Measurements from ENCODE around the gene ADPRH. TPM values are rescaled to one million over a fixed set of nuclear protein-coding genes. Genes with fewer than 3 reads are reported as not detected.
"Not testable (repeated sequence)": the region's sequence is repeated elsewhere in the genome, so short reads cannot be mapped to it uniquely, and the experiment has no call there.

ADPRH gene
- 3.8 and 5.6 TPM in 2 replicates for total RNA-seq (2014; rRNA removed; shearing (Covaris generic))

- DNase-seq (ENCODE audit: low read depth), result peak; percentile 78
These were observed at the start of gene ADPRH for GRCh38 chr3:119579366-119580066. Gene ADPRH (plus strand): TSS chr3:119579492. CDS start chr3:119582170, 2,678 bp downstream.

- no peak for DNase-seq (ENCODE audit: low read depth)
These were observed 49.4 kb upstream of the ADPRH start for GRCh38 chr3:119529883-119530282.

DNA sequence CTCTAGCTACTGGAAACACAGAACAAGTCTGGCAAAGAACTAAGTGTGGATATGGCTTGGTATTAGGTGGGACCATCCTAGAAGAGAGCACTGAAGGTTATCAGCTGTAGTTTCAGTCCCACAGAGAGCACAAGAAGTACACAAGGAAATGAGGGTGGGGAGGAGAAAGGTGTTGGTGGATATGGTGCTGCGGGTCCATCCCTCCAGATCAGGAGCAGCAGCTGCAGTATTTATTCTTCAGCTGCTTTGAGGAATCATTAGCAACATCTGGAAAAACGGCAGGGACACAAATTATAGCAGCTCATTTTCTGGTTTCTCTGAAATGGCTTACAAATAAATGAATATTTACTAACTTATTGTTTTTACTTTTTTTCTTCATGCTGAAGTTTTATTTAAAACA is 48.8 kb upstream of the ADPRH start:
- no peak for DNase-seq (ENCODE audit: low read depth)

- DNase-seq (ENCODE audit: low read depth), result no peak
These were observed 48.1 kb upstream of the ADPRH start for GRCh38 chr3:119531151-119531550.

GRCh38 chr3:119534296-119534695 is 45.0 kb upstream of the ADPRH start:
- DNase-seq (ENCODE audit: low read depth), result no peak

DNA sequence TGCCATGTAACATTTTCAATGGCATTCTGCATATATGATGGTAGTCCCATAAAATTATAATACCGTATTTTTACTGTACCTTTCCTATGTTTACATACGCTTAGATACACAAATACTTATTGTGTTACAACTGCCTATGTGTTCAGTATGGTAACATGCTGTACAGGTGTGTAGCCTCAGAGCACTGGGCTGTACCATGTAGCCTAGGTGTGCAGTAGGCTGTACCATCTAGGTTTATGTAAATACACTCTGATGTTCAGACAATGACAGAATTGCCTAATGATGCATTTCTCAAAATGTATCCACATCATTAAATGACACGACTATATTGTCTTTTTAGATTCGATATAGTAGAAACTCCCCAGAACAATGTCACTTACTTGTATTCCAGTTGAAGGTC is 42.5 kb upstream of the ADPRH start:
- DNase-seq (ENCODE audit: low read depth), result no peak

GRCh38 chr3:119538772-119539171 is 40.5 kb upstream of the ADPRH start:
- no peak for DNase-seq (ENCODE audit: low read depth)

- DNase-seq (ENCODE audit: low read depth), result no peak
These were observed 37.7 kb upstream of the ADPRH start for GRCh38 chr3:119541547-119541946.

- no peak for DNase-seq (ENCODE audit: low read depth)
These were observed 37.0 kb upstream of the ADPRH start for GRCh38 chr3:119542168-119542767.

- no peak for DNase-seq (ENCODE audit: low read depth)
These were observed 36.1 kb upstream of the ADPRH start for GRCh38 chr3:119543147-119543546.

GRCh38 chr3:119547227-119547626 is 32.1 kb upstream of the ADPRH start:
- no peak for DNase-seq (ENCODE audit: low read depth)

- DNase-seq (ENCODE audit: low read depth), result no peak
These were observed 31.0 kb upstream of the ADPRH start for GRCh38 chr3:119548341-119548740.

DNA sequence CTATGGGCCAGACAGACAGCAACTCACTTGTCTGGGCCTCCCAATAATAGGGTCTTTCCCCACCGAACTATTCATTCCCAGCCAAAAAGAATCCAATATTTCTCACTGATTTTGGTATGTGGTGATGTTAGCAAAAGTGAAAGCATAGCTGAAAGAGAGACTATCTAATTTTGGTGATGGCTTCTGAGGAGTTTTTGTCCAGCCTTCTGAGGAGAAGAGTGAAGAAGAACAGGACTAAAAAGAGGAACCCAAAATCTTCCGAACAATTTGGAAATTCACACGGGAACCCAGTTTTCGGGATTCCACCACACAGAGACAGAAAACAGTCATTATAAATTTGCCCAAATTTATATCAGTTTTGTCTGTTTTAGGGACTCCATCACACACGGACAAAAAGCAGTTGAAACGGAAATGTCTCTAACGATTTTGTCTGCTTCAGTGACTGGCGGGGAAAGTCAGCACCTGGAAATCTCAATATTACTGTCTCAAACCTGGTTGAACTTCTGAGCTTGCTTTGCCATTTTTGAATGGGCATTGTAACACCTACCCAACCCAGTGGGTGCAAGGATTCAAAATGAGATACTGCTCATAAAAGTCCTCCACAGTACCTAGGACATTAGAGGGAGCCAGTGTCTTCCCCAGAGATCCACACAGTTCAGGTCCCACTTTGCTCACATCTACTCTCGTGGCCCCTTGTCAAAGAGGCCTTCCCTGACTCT is 28.9 kb upstream of the ADPRH start:
- DNase-seq (ENCODE audit: low read depth), result no peak

- DNase-seq (ENCODE audit: low read depth), result no peak
These were observed 27.7 kb upstream of the ADPRH start for GRCh38 chr3:119551598-119551997.

DNA sequence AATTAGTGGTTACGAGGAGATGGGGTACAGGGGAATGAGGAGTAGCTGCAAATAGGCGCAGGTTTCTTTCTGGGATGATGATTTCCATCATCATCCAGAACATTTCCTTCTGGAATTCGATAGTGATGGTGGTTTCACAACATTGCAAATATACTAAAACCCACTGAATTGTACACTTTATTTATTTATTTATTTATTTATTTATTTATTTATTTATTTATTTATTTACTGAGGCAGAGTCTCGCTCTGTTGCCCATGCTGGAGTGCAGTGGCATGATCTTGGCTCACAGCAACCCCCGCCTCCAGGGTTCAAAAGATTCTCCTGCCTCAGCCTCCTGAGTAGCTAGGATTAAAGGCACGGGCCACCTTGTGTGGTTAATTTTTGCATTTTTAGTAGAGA is 26.4 kb upstream of the ADPRH start:
- DNase-seq (ENCODE audit: low read depth), result not testable (repeated sequence)

- DNase-seq (ENCODE audit: low read depth), result no peak
These were observed 25.4 kb upstream of the ADPRH start for GRCh38 chr3:119553823-119554415.

DNA sequence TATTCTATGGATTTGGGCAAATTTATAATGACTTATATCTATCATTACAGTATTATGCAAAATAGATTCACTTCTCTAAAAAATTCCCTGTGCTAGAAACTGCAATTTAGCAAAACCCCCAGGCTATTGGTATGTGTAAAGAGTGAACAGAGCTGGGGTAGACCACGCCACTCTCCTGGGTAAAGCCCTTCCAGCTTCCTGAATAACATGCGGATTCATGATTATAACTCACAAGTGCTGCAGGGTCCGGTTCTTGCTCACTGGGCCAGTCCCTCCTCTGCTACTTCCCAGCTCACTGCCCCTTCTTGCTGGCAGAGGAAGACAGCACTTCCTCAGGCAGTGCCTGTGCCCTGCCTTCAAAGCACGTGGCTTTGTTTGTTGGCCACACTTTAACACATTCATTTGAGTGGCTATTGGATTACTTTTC is 24.0 kb upstream of the ADPRH start:
- DNase-seq (ENCODE audit: low read depth), result no peak

DNA sequence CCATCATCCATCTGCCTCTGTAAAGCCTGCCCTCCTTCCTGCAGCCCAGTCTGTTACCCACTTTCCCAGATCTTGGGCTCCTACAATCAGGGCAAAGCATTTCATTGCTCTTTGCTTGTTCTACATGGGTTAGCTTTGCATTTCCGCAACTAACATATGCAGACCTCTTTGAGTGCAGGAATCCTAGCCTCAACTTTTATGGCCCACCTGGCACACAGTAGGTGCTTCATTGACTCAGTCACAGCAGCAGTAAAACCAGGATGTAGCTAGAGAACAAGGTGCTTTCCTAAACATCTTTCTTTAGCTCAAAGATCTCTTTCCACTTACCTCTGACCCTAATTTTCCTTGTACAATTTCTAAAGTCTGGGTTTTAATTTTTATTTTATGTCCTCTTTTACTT is 23.4 kb upstream of the ADPRH start:
- DNase-seq (ENCODE audit: low read depth), result no peak

DNA sequence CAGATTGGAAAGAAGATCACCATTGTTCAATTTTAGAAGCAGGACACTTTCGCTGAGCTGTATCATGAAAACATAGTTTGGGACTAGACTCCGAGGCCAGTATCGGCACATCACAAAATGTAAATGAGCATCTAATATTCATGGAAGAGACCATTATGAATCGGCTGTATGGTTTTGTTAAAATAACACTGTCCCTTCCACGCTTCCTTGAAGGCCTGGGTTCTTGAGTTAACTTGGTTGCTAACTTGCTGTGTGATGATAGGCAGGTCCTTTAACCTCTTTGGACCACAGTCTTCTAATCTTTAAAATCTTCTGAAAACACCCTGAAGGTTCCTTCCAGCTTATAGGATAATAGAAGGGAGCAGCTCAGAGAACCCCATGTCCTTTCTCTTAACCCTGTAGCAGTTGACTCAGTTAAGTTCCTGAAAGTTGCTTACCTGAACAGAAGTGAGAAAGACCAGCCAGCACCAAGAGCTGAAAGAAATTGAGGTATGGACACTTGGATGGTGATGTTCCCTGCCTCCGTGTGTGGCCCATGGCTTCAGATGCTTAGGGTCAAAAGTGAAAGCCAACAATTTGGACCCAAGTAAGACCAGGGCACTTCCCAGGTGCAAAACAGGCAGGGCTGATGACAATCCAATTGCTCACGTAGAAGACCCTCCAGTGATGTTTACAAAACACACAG is 22.0 kb upstream of the ADPRH start:
- DNase-seq (ENCODE audit: low read depth), result no peak

GRCh38 chr3:119557877-119558269 is 21.4 kb upstream of the ADPRH start:
- no peak for DNase-seq (ENCODE audit: low read depth)

DNA sequence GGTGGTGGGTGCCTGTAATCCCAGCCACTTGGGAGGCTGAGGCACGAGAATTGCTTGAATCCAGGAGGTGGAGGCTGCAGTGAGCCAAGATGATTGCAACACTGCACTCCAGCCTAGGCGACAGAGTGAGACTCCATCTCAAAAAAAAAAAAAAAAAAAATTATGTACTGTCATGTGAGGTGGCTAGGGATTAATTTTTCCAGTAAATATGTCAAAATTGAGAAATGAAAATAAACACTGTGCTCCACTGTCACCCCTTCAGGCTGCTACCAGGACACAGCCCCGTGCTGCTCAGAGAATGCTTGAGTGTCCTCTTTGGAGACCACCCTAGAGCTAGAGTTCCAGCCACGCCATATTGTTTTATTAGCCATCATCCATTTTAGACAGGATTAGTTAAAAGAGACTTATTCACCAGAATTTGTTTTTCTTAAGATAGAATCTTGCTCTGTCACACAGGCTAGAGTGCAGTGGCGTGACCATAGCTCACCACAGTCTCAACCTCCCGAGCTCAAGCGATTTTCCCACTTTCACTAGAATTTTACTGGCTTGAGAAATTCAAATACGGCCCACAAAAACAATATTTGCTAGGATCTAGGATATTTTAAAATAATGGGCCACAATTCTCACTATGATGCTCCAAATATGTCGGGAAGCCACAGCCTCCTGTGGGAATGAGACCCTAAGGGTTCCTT is 20.5 kb upstream of the ADPRH start:
- no peak for DNase-seq (ENCODE audit: low read depth)

Data from RPMI7951 (cell line).